GM12878 (cell line): Measurements from ENCODE around the gene PPARD. TPM values are rescaled to one million over a fixed set of nuclear protein-coding genes. Genes with fewer than 3 reads are reported as not detected.

Experiments used
- ATAC-seq: fragments of 200-7000 bp; cut with Tn5 transposase; 3 replicates; pipeline ENCODE4 v1.9.1; 2020; ENCODE audit warnings: mild to moderate bottlenecking, moderate library complexity
- BruUV-seq: library from RNA; stranded (reverse); fragments of 400-500 nt; replicated peaks from 2 replicates; lab custom pipeline; 2021; lab: Mats Ljungman, UMichigan
- CTCF ChIA-PET: fragments of 300-600 bp; sonication (Branson Sonifier 250); formaldehyde crosslinking; extraction: SDS; loops from one replicate; lab custom pipeline; 2021; ENCODE audit warnings: inconsistent platforms; lab: Yijun Ruan, JAX
- POLR2A ChIA-PET: fragments of 350-600 bp; formaldehyde crosslinking; extraction: SDS; loops from one replicate; lab custom pipeline; 2021; ENCODE audit warnings: inconsistent platforms; lab: Charles Lee
- RAD21 ChIA-PET: fragments of 300-600 bp; sonication (Branson Sonifier 250); formaldehyde crosslinking; loops from one replicate; lab custom pipeline; 2023; ENCODE audit warnings: antibody characterized with exemption; ENCODE audit not compliant: unreplicated experiment; lab: Charles Lee
- SMC1A ChIA-PET: fragments of 300-600 bp; sonication (Branson Sonifier 250); formaldehyde crosslinking; loops from one replicate; lab custom pipeline; 2023; ENCODE audit not compliant: unreplicated experiment, uncharacterized antibody; lab: Charles Lee
- DNase-seq: peaks from one replicate; pipeline ENCODE4 v3.0.0-alpha.2; 2011; ENCODE audit warnings: low read depth, low spot score
- FAIRE-seq: peaks from 3 replicates; lab custom pipeline; 2011; peaks lifted over from hg19 to GRCh38; lab: Jason Lieb, UNC
- H2AFZ ChIP-seq: 2 replicates; pipeline ENCODE4 v1.6.0; 2011; ENCODE audit warnings: low read depth, low read length, control low read depth; ENCODE audit not compliant: control insufficient read depth
- H3K27ac ChIP-seq: 2 replicates; pipeline ENCODE4 v1.5.1; 2011; ENCODE audit warnings: control low read depth; ENCODE audit not compliant: control insufficient read depth, insufficient read depth
- H3K27me3 ChIP-seq, 2 experiments: replicated peaks in 1 of 2; 2 replicates each; pipeline versions ENCODE4 v1.6.0 to v1.6.1; 2011; ENCODE audit warnings: low read length in 1 of 2; ENCODE audit not compliant: control insufficient read depth in 2 of 2, insufficient read depth in 2 of 2
- H3K36me3 ChIP-seq, 2 experiments: 2 replicates each; pipeline ENCODE4 v1.5.1; 2011; ENCODE audit warnings: low read length in 1 of 2; ENCODE audit not compliant: control insufficient read depth in 2 of 2, insufficient read depth in 2 of 2
- H3K4me1 ChIP-seq: 2 replicates; pipeline ENCODE4 v1.6.1; 2011; ENCODE audit warnings: mild to moderate bottlenecking, low read length, moderate library complexity, mixed read lengths; ENCODE audit not compliant: control insufficient read depth, insufficient read depth
- H3K4me2 ChIP-seq: 2 replicates; pipeline ENCODE4 v1.6.0; 2011; ENCODE audit warnings: control low read depth; ENCODE audit not compliant: control insufficient read depth, insufficient read depth
- H3K4me3 ChIP-seq: fragments of 200-600 bp; sonication (generic); 2 replicates; pipeline ENCODE4 v1.5.1; 2016
- H3K79me2 ChIP-seq: 2 replicates; pipeline ENCODE4 v1.6.0; 2011; ENCODE audit warnings: low read length; ENCODE audit not compliant: control insufficient read depth, insufficient read depth
- H3K9ac ChIP-seq: 2 replicates; pipeline ENCODE4 v1.8.0; 2011; ENCODE audit warnings: low read length, control low read depth, mixed read lengths; ENCODE audit not compliant: control insufficient read depth, insufficient read depth
- H3K9me3 ChIP-seq: replicated peaks from 3 replicates; pipeline ENCODE4 v1.5.1; 2011; ENCODE audit warnings: mild to moderate bottlenecking, low read length; ENCODE audit not compliant: control insufficient read depth, insufficient read depth
- H4K20me1 ChIP-seq: 2 replicates; pipeline ENCODE4 v1.6.0; 2011; ENCODE audit not compliant: control insufficient read depth, insufficient read depth
- BCL11A ChIP-seq: IDR thresholded peaks from 2 replicates; pipeline ENCODE4 v1.6.1; 2011; ENCODE audit warnings: low read depth, low read length
- EED ChIP-seq: sonication (generic); IDR thresholded peaks from 2 replicates; pipeline ENCODE4 v1.6.1; 2016; ENCODE audit warnings: antibody characterized with exemption, low read depth
- KAT2A ChIP-seq: conservative IDR thresholded peaks from 2 replicates; pipeline ENCODE4 v1.6.1; 2011; ENCODE audit warnings: low read depth, low read length; ENCODE audit not compliant: control insufficient read depth
- RAD21 ChIP-seq: IDR thresholded peaks from 2 replicates; pipeline ENCODE4 v1.6.1; 2011; ENCODE audit warnings: mild to moderate bottlenecking, low read depth, low read length, moderate library complexity; ENCODE audit not compliant: insufficient read depth
- SMC3 ChIP-seq: IDR thresholded peaks from 2 replicates; pipeline ENCODE4 v1.6.1; 2011; ENCODE audit warnings: low read length, improper control_type of control experiment, borderline replicate concordance
- SREBF1 ChIP-seq: IDR thresholded peaks from 2 replicates; pipeline ENCODE4 v1.6.1; 2012; ENCODE audit warnings: mild to moderate bottlenecking, low read length
- ZBTB4 ChIP-seq: fragments of 450-650 bp; formaldehyde crosslinking; IDR thresholded peaks from 2 replicates; pipeline ENCODE4 v1.4.0; 2022; ENCODE audit warnings: mild to moderate bottlenecking, moderate library complexity
- WGBS: methylation state at CpG from one replicate; pipeline ENCODE4 v1.1.6; 2016; ENCODE audit warnings: low lambda C conversion rate; ENCODE audit not compliant: insufficient replicate concordance, insufficient coverage; ENCODE audit errors: missing lambda C conversion rate; 5-methylcytosine and 5-hydroxymethylcytosine counted together
- in situ Hi-C: fragments of 300-500 bp; cut with MboI; formaldehyde crosslinking; loops from 9 replicates; pipeline ENCODE4 v1.14.3; 2018; ENCODE audit warnings: mixed read lengths
- intact Hi-C: fragments of 100-400 bp; cut with micrococcal nuclease; formaldehyde crosslinking; loops from one replicate; pipeline ENCODE4 v1.14.2; 2022; ENCODE audit not compliant: unreplicated experiment
- polyA plus RNA-seq, 11 experiments: library from polyadenylated mRNA; depleted of rRNA in 4 of 11; unstranded in 6 of 11; stranded (reverse) in 5 of 11; fragments of >200 nt; fragmentation: Nextera tagmentation in 4 of 11; fragmentation: Illumina TruSeq in 1 of 11; extraction: Ambion mirVana in 4 of 11; extraction: Trizol in 1 of 11; gene quantifications; 1 replicate in 1 of 11; 2 replicates in 10 of 11; pipeline versions ENCODE4 v1.2.1 to v1.2.3, GENCODE V29; 2011 to 2016; ENCODE audit warnings: inconsistent platforms in 2 of 11, missing spikeins in 2 of 11, low read depth in 1 of 11
- total RNA-seq, 4 experiments: library from RNA; depleted of rRNA in 3 of 4; stranded (reverse); fragments of >200 nt in 3 of 4; fragmentation: Illumina TruSeq in 1 of 4; extraction: Trizol in 1 of 4; gene quantifications; 2 replicates each; pipeline versions ENCODE4 v1.2.1 to v1.2.3, GENCODE V29; 2013 to 2021
- TF ChIP-seq, protein P1 (sequence below): fragments of 450-650 bp; IDR thresholded peaks from 2 replicates; pipeline ENCODE4 v1.6.1; 2017; ENCODE audit warnings: mild to moderate bottlenecking, moderate library complexity

PPARD gene
- total and polyA plus RNA-seq, 10 of the 15 experiments (the other 5 are each of a cell fraction or from before 2014, with no cell fraction given) = 0.05 to 12.6 (median 6.7) TPM

GRCh38 chr6:35400901-35401311 lies 58.5 kb downstream of the PPARD start:
- H2AFZ ChIP-seq = no peak overlapping the region
- CTCF ChIA-PET = interaction anchor here (2.0 kb wide), 1 partner anchor 49 kb away, joined by 11 read pairs; no protein-coding TSS in a partner anchor
- no peaks in the 10 kb centered on the region; a peak in 1 of 4 replicates for H3K36me3 ChIP-seq
- SMC1A ChIA-PET = interaction anchor here (1.2 to 1.8 kb wide), 2 partner anchors 32 to 52 kb away, joined by 3 to 16 read pairs; no protein-coding TSS in a partner anchor
- FAIRE-seq (no peak), DNase-seq (no peak), ATAC-seq (no peak)
- H3K4me2 ChIP-seq = no peak overlapping the region
- intact Hi-C loops (no loop called here), in situ Hi-C loops (no loop called here)
- peaks cover 18% of the 10 kb centered on the region for H3K4me1 ChIP-seq
- POLR2A ChIA-PET = interaction anchor here (0.6 kb wide), 1 partner anchor 23 kb away, joined by 3 read pairs; no protein-coding TSS in a partner anchor
- WGBS = 94% methylated on average over 5 of the region's 5 CpGs
- H3K9me3 ChIP-seq = no peaks in the 10 kb centered on the region
- H3K4me3 ChIP-seq = no peak overlapping the region
- no peaks in the 10 kb centered on the region for H3K27me3 ChIP-seq
- H3K79me2 ChIP-seq = no peaks in the 10 kb centered on the region
- no peak overlapping the region for H3K9ac ChIP-seq
- RAD21 ChIA-PET = interaction anchor here (0.7 to 1.6 kb wide), 2 partner anchors 14 to 48 kb away, joined by 3 to 7 read pairs; no protein-coding TSS in a partner anchor
- H3K27ac ChIP-seq = no peak overlapping the region
- BruUV-seq = no TSS peak
- no peaks in the 10 kb centered on the region; the same call in 1 of the 2 replicates for H4K20me1 ChIP-seq
- TF ChIP-seq EED = no peak
- no peak for TF ChIP-seq SMC3
- TF ChIP-seq SREBF1 = no peak
- TF ChIP-seq ZBTB4 (CRISPR knock-in tag) = no peak
- TF ChIP-seq BCL11A = no peak
- no peak for TF ChIP-seq RAD21
- no peak for TF ChIP-seq KAT2A
- TF ChIP-seq, protein P1, sequence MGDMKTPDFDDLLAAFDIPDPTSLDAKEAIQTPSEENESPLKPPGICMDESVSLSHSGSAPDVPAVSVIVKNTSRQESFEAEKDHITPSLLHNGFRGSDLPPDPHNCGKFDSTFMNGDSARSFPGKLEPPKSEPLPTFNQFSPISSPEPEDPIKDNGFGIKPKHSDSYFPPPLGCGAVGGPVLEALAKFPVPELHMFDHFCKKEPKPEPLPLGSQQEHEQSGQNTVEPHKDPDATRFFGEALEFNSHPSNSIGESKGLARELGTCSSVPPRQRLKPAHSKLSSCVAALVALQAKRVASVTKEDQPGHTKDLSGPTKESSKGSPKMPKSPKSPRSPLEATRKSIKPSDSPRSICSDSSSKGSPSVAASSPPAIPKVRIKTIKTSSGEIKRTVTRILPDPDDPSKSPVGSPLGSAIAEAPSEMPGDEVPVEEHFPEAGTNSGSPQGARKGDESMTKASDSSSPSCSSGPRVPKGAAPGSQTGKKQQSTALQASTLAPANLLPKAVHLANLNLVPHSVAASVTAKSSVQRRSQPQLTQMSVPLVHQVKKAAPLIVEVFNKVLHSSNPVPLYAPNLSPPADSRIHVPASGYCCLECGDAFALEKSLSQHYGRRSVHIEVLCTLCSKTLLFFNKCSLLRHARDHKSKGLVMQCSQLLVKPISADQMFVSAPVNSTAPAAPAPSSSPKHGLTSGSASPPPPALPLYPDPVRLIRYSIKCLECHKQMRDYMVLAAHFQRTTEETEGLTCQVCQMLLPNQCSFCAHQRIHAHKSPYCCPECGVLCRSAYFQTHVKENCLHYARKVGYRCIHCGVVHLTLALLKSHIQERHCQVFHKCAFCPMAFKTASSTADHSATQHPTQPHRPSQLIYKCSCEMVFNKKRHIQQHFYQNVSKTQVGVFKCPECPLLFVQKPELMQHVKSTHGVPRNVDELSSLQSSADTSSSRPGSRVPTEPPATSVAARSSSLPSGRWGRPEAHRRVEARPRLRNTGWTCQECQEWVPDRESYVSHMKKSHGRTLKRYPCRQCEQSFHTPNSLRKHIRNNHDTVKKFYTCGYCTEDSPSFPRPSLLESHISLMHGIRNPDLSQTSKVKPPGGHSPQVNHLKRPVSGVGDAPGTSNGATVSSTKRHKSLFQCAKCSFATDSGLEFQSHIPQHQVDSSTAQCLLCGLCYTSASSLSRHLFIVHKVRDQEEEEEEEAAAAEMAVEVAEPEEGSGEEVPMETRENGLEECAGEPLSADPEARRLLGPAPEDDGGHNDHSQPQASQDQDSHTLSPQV = no peak
